ENCODE data around the gene SSBP3.

- TF ChIP-seq ZNF274 (IDR thresholded peaks at IDR 0.05; ENCODE audit: low read depth, low read length) (no peak), SUZ12 (IDR thresholded peaks at IDR 0.05; ENCODE audit: extremely low read depth, insufficient read depth, insufficient read length) (no peak)
Measured at GRCh38 chr1:54397980-54398379, 8.2 kb downstream of the SSBP3 start.
